AG08395 (cell line): ENCODE data around the gene PLAAT2.
"Not testable (repeated sequence)": the region's sequence is repeated elsewhere in the genome, so short reads cannot be mapped to it uniquely, and the experiment has no call there.

Source experiments
- DNase-seq: peaks from one replicate; pipeline ENCODE4 v3.0.0; 2012; ENCODE audit warnings: mixed read lengths, low spot score

The PLAAT2 gene

DNA sequence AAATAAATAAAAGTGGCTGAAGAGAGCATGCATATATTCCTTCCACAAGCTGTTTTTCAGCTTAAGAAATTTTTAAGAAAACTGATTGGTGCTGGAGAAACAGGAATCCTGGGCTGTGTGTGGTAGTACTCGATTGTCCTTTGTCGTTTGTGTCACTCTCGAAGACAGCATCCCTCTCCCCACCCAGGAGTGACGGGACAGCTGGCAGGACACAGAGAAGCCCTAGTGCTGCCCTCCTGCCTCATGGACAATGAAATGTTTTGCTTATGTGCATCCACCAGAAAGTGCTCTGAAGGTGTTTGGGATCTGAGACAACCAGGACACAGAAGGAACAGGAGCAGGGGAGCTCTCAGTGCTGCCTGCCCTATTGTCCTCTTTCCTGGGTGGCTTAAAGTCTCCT is 13.8 kb downstream of the PLAAT2 start:
- DNase-seq, result no peak

DNA sequence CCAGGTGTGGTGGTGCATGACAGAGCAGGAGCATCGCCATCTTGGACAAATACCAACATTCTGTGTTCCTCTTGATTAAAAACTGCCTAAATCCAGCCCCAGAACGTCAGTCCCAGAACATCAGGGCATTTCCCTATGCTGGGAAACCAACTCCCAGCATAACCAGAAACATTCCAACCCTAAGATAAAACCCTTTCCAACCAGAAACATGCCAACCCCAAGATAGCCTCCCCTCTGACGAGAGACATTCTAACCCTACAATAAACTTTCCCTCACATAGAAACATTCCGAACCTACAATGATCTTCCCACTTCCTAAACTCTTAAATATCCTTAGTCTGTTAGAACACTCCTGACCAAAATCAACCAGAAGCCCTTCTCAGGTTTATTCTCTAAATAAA is 15.0 kb downstream of the PLAAT2 start:
- DNase-seq, result no peak

DNA sequence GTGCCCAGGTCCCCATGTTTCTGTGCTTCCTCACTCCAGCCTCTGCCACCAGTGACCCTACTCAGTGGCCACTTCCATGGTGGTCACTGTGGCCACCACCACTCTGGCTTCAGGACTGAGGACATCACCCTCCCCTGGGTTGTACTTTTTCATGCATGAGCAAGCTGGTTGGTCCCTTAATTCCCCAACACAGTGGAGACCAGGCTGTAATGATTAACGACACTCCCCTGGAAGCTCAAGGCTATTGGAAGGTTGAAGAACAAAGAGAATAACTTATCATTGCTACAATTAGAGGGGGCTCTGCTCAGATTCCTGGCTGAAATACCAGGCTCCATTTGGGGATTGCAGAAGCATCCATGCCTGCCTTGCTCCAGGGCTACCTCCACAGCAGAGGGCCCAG is 16.1 kb downstream of the PLAAT2 start:
- DNase-seq, result no peak

DNA sequence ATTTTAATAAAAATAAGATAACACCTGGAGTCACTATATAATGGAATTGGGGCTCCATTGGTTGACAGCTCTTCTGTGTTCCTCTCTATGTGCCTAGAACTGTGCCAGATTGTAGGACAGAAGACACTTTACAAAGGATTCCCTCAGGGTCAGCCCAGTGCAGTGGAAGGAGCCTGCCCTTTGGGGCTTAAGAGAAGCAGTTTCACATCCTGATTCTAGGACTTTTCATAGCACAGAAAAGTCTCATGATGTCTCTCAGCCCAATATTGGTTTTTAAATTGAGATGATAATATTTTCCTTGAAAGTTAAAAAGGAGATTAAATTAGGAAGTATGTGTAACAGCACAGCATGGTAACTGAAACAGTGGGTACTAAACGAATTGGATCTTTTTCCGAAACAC is 19.5 kb downstream of the PLAAT2 start:
- no peak for DNase-seq

DNA sequence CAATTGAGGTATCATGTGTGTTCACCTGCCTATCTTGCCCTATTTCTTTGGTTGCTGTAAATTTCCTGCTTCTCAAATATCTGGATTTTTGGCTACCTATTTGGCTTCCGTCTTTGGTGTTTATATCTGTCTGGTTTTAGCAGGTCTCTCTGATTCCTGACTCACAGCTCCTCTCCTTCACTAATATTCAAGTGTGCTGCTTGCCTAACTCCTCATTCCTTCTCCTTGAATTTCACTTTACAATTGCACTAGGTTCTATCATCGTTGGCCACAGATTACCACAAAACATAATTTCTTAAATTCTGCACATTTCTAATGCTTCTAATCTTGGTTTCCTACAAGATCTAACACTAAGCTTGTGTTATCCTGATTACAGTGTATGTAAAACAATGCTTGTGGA is 20.7 kb downstream of the PLAAT2 start:
- DNase-seq, result not testable (repeated sequence)

DNA sequence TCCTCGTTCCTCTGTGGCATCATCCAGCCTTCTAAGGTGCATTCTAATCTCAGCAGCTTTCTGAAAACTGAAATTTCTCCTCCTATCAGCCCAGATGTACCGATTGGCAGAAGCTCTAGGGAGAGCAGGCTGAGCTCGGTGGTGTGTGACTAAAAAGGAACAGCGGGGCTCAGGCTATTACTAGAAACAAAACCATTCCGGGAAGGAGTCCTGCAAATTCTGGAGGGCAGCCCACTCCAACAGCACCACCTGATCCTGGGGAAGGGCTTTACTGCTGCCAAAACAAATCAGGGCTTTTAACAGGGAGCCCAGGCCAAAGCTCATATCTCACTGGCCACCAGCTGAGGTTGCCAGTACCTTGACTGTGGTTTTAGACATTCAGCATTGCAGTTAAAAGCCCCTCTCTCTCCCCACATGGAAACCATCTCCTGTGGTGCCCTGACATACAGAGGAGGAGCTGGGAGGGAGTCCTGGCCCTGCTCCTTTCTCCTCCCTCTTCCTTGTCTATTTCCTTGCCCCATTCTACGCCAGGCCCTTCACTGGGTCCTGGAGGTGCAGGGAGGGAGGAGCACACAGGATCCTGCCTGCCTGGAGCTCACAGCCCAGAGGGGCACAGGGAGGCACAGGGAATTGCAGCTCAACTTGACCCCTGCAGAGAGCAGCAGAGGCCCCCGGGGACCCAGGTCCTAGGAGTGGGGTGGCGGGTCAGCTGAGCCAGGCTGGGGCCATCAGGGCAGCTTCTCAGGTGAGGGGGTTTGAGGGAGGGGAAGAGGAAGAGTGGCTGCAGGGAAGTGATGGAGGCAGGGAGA is 25.7 kb downstream of the PLAAT2 start:
- peak; percentile 51 for DNase-seq

DNA sequence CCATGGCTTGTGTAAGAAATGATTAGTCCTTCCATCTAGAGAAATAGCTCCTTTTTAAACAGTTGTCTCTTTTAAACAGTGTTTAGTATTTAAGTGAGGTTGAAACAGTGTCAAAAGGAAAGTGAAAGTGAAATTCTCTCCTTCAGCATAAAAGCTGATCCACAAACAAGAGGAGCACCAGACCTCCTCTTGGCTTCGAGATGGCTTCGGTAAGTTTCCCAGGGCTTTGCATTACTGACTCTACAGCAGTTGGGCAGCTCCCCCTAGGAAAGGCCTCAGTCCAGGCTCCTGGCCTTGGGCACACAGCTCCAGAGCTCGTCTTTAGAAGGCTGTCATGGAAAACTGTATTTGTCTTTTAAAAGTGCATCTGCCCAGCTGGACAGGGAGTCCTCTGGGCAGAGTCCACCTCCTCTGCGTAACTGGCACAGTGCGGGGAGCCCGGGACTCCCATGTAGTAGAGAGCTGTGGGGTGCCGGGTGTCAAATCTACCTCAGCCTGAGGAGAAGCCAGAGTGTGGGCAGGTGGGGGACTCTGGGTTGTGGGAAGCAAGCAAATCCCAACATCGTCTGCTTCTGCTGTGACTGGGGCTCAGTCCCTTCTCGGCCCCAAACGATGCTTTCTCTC is 26.4 kb downstream of the PLAAT2 start, which contains the start of gene PLAAT4:
Gene PLAAT4 (plus strand): TSS at position 140 of the 624 bp plus-strand sequence. CDS start 61 bp downstream, at position 201.
- peak; percentile 63 for DNase-seq

DNA sequence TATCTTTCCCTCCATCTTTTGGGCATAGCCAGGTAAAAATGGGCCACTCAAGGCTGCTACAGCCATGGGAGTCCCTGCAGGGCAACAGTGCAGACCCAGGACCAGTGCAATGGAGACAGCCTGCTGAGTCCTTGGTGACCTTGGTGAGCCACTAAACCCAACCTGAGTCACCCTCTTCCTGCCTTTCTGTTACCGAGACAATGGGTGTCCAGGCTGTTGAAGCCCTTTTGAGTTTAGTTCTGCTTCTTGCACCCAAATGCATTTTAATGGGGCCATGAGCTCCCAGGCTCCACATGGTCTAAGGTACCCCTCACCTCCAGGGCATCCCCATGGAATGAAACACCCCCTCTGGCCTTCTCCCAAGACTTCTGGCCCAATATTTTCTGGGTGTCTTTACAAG is 27.4 kb downstream of the PLAAT2 start:
- DNase-seq, result no peak

DNA sequence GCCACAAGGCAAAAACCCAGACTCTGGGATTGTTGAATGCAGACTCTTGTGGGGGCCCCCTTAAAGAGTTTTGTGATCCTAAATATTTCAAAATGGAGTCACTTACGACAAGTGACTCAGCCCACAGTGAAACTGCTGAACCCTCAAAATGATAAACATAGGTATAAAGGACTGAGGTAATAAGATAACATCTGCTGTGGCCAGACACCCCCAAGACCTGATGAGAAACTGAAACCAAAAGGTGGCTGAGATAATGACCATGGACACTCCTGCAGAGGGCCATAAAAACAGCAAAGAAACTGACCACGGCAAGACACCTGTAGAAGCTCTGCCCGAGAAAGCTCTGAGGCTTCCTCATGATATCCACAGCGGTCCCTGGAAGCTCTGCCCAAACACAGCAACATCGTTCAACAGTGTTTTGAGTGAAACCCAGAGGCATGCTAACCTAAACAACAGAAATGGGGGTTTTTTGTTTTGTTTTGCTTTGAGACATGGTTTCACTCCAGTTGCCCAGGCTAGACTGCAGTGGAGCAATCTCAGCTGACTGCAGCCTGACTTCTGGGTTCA is 28.2 kb downstream of the PLAAT2 start:
- DNase-seq, result no peak

DNA sequence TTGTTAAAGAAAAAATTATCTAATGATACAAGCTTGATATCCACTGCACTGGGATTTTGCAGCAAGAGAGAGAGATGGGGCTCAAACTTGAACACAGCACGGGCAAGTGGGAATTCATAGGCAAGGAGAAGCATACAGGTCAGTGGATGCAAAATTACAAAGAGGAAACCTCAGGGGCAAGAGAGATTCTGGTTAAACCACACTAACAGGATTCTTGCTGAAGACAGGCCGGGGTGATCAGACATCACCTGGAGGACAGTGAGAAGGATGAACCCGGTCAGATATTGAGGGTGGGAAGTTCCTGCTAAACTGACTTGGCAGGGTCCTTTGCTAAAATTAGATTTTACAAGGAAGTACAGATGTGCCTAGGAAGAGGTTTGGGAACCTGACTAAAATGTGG is 29.1 kb downstream of the PLAAT2 start:
- no peak for DNase-seq

DNA sequence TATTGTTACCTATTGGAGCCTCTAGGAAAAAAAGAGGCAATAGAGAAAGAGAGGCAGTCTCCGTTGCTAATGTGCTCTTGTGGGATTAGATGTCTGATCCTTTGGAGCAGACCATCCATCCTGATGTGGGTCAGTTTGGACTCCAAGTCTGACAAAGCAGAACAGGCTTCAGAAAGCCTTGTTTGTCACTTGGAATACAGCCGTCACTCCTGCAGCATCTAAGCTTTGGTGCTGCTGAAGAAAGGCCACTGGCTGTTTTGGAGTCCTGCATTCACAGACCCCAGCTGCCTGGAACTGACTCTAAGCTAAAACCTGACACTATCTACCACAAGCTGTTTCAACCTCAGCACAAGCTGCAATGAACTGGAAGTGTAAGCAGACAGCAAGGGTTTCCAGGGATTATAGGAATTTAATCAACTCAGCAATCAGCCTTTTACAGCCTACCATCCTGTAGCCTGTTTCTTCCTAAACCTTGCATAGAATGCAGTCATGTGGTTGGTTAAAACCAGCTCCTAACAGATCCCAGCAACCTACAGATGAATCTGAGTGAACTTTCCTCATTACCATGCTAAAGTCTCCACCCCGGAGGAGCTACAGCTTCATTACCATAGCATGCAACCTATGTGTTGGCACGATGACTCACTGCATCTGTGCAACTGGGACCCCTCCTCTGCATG is 30.2 kb downstream of the PLAAT2 start:
- no peak for DNase-seq

DNA sequence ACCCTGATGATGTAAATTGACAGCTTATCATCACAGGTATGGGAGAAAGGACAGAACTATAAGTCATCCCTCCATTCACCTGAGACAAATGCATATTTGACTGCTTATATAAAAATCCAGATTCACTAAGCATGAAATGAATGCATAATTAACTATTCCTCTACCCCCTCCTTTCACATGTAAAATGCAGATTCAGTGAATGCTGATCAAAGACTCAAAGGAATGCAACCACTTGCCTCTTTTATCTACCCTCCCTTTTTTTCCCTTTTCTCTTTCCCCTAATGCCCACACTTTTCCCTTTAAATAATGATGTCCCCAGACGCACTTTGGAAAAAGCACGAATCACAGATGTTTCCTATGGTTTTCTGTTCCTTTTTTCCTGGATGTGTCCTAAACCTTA is 31.1 kb downstream of the PLAAT2 start:
- DNase-seq, result no peak

DNA sequence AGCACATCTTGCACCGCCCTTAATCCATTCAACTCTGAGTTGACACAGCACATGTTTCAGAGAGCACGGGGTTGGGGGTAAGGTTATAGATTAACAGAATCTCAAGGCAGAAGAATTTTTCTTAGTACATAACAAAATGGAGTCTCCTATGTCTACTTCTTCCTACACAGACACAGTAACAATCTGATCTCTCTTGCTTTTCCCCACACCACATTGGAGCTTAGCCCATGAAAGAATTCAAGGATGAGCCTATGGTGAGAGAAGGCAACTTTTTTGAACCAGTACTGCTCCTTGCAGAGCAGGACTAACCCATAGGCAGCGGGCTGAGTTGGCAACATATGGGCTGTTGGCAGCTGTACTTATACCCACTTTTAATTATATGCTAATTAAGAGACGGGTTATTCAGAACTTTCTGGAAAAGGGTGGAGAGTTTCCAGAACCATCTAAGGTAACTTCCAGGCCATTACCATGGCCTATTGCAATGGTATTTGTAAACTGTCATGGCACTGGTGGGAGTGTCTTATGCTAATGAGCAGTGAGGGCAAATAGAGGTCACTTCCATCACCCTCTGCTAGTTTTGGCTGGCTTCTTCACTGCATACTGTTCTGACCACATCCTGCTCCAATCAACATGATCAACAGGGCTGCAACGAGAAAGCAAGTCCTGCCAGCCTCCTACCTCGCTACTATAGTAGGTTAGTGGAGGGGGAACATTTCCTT is 31.9 kb downstream of the PLAAT2 start:
- DNase-seq, result peak; percentile 64

DNA sequence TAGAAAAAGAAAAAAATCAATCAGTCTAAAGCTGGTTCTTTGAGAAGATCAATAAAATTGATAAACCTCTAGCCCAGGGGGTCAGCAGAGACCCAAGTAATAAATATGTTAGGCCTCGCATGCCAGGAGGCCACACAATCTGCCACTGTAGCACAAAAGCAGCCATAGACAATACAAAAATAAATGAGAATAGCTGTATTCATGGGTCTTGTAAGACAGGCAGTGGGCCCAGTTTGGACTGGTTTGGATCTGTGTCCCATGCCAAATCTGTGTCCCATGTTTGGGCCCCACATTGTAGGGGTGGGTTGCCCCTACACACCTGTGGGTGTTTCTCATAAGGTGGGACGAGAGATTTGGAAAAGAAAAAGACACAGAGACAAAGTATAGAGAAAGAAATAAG is 33.2 kb downstream of the PLAAT2 start:
- no peak for DNase-seq

DNA sequence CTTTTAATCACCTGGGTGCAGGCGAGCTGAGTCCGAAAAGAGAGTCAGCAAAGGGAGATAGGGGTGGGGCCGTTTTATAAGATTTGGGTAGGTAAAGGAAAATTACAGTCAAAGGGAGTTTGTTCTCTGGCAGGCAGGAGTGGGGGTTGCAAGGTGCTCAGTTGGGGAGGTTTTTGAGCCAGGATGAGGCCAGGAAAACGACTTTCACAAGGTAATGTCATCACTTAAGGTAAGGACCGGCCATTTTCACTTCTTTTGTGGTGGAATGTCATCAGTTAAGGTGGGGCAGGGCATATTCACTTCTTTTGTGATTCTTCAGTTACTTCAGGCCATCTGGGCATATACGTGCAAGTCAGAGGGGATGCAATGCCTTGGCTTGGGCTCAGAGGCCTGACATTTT is 33.8 kb downstream of the PLAAT2 start:
- not testable (repeated sequence) for DNase-seq

DNA sequence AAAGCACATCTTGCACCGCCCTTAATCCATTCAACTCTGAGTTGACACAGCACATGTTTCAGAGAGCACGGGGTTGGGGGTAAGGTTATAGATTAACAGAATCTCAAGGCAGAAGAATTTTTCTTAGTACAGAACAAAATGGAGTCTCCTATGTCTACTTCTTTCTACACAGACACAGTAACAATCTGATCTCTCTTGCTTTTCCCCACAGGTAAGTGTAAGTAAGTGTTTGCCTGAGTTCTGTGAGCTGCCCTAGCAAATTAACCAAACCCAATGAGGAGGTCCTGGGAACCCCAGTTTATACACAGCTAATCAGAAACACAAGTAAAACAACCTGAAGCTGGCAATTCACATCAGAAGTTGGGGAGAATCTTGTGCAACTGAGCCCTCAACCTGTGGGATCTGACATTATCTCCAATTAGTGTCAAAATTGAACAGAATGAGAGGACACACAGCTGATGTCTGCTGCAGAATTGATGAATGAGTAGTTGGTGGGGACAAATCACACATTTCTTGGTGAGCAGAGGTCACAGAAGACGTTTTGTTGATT is 34.4 kb downstream of the PLAAT2 start:
- not testable (repeated sequence) for DNase-seq

DNA sequence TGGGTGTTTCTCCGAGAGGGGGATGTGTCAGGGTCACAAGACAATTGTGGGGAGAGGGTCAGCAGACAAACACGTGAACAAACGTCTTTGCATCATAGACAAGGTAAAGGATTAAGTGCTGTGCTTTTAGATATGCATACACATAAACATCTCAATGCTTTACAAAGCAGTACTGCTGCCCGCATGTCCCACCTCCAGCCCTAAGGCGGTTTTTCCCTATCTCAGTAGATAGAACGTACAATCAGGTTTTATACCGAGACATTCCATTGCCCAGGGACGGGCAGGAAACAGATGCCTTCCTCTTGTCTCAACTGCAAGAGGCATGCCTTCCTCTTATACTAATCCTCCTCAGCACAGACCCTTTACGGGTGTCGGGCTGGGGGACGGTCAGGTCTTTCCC is 35.0 kb downstream of the PLAAT2 start:
- not testable (repeated sequence) for DNase-seq

DNA sequence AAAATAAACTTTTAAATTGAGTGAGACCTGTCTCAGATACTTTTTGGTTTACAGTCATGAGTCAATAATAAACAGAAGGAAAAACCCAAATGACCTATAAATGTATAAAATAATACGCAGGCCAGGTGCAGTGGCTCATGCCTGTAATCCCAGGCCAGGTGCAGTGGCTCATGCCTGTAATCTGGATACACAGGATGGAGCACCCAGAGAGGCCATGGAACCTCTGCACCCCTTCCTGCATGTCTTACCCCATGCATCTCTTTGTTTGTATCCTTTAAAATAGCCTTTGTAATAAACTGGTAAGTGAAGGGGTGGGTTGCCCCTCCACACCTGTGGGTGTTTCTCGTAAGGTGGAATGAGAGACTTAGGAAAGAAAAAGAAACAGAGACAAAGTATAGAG is 35.5 kb downstream of the PLAAT2 start:
- DNase-seq, result no peak

DNA sequence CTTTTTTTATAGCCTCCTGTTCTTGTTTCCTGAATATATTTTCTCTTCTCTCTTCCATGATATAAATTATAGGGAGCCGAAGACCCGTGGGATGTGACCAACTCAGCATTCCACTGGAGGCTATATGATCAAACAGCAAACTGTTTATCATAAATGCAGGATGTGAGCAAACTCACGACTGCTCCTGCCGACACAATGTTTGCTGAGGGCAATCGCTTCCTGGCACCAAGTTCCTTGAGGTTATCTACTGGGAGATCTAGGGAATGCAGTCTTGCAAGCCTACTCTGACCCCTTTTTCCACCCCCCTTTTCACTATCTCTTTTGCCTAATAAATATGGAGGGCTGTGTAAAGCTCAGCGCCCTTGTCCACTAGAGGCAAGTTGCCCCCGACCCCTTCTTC is 40.0 kb downstream of the PLAAT2 start:
- no peak for DNase-seq

DNA sequence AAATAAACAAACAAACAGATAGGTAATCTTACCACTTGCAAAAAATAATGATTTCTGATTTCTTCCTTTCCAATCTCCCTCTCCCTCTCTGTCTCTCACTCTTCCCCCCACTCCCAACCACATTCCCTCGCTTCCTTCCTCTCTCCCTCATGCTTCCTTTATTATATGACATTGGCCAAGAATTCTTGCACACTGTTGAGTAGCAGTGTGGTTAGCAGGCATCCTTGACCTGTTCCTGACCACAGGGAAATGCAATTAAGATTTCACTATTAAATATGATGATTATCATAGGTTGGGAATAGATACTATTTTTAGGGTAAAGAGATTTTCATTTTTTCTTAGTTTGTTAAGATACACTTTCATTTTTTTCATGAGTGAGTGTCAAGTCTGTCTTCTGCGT is 41.3 kb downstream of the PLAAT2 start:
- DNase-seq, result no peak

DNA sequence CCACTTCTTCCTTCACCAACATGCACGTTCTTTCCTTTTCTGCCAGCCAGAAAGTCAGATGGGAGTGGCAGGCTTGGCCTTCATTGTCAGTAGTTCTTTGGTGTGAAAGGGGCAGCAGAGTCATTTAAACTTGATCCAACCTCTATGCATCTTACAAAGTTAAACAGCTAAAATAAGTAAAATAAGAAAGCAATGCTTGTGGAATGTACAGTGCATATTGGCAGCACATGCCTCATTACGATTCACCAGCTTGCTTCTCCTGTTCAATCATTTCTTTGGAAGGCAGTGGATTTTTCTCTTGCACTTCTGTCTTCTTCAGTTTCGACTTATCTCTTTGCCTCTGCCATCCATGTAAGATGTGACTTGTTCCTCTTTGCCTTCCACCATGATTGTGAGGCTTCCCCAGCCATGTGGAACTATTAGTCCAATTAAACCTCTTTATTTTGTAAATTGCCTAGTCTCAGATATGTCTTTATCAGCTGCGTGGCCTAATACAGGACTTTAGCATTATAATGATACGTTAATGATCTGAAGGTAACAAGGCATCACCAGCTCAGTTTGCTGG is 42.5 kb downstream of the PLAAT2 start:
- no peak for DNase-seq
